ENCODE data around the gene OR2A7.
"Not testable (repeated sequence)": the region's sequence is repeated elsewhere in the genome, so short reads cannot be mapped to it uniquely, and the experiment has no call there.

OR2A7 gene

DNA sequence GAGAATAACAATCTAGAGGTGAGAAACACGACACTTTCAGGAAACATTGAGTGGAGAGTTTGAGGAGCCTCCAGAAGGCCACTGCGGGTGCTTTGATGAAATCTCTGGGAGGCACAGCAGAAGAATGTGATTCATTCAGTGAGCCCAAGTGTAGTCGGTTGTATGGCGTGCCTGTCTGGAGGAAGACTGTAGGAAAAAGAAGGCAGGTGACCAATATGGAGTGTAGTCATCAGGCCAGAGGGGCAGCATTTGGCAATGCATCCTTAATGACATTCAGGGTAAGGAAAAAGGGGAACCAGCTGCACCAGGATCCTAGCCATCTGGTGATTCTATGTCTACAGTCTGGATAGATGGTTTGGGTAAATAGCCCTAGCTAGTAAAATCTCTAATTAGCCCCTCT lies 12.3 kb downstream of the OR2A7 start:
- not testable (repeated sequence) for DNase-seq (ENCODE audit: low read depth, low spot score)

- DNase-seq (ENCODE audit: low read depth, low spot score) = not testable (repeated sequence)
Observed at GRCh38 chr7:144247674-144248330, 16.8 kb downstream of the OR2A7 start.

GRCh38 chr7:144246967-144247366 lies 17.6 kb downstream of the OR2A7 start:
- DNase-seq (ENCODE audit: low read depth, low spot score) = not testable (repeated sequence)

- not testable (repeated sequence) for DNase-seq (ENCODE audit: low read depth, low spot score)
Observed at GRCh38 chr7:144245372-144245771, 19.2 kb downstream of the OR2A7 start.

- DNase-seq (ENCODE audit: low read depth, low spot score) = not testable (repeated sequence)
Observed at GRCh38 chr7:144239365-144239764, 25.2 kb downstream of the OR2A7 start, which contains the start of gene OR2A42. Gene OR2A42 (minus strand): TSS chr7:144239605. CDS start chr7:144232843, 6,762 bp downstream.

GRCh38 chr7:144238530-144239082 lies 26.0 kb downstream of the OR2A7 start:
- peak; percentile 1 for DNase-seq (ENCODE audit: low read depth, low spot score)

DNA sequence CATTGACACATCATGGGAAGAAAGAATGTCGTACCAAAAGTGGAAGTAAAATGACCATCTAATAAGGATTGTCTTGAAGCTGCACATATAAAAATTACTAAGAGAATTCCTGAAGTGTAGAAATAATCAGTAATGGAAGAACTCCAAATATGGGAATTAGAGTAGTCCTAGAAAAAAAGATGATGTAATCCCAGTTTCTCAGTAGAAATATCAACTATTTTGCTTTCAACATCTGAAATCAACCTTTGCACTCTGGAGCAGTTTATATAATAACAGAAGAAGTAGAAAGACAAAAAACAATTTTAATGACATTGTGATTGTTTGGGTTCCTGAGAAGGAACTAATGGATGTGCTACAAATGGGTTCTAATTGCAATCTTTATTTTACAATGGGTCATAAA lies 31.6 kb downstream of the OR2A7 start:
- not testable (repeated sequence) for DNase-seq (ENCODE audit: low read depth, low spot score)

GRCh38 chr7:144231027-144231426 lies 33.6 kb downstream of the OR2A7 start:
- DNase-seq (ENCODE audit: low read depth, low spot score) = not testable (repeated sequence)

DNA sequence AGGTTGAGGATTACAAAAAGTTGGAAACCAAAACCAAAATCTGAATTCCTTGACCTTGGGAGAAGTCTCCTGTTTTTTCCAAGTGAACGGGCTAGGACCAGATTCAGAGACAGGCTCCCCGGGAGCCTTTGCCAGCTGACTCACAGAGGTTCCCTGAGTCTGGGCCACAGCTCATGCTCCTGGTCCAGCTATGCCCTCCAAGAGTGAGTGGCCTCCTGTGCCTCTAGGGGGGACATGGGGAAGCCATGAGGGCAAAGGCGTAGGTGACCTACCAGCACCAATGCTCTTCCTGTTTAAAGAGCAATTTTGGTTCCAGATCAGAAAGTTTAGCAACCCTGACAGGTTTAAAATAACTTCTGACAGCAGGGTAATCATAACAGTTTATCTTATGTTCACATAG lies 35.8 kb downstream of the OR2A7 start:
- not testable (repeated sequence) for DNase-seq (ENCODE audit: low read depth, low spot score)

DNA sequence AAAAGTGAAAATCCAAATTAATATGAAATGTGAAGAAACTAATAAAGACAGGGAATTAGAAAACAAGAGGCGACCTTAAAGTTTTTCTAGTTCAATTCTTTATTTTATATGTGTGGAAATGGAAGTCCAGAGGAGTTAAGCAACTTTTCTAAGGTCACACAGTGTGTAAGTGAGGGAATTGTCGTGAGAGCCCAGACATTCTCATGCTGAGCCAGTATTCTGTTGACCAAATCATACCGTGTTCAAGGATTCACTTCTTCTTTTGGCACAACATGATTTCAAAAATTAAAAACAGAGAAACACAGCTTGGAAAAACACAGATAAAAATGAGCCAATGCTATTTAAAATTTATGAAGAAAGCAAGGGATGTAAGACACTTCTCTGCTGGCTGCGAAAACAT lies 37.7 kb downstream of the OR2A7 start:
- not testable (repeated sequence) for DNase-seq (ENCODE audit: low read depth, low spot score)

DNA sequence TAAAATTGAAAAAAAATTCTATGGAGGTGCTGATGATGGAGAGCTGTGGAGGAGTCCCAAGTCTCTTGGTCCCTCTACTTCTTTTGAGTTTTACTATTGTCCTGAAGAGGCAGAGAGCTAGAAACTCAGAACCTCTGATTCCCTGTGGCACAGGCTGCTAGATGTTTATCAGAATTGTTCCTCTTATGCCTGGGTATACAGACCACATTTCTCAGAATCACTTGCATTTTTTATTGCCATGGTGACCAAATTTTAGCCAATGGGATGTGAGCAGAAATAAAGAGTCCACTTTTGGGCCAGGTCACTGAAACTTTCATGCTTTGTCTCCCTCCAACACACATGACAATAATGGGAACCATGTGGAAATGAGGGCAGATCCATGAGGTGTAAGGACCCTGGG lies 40.9 kb downstream of the OR2A7 start:
- DNase-seq (ENCODE audit: low read depth, low spot score) = not testable (repeated sequence)

GRCh38 chr7:144220531-144220930 lies 44.1 kb downstream of the OR2A7 start:
- DNase-seq (ENCODE audit: low read depth, low spot score) = not testable (repeated sequence)

DNA sequence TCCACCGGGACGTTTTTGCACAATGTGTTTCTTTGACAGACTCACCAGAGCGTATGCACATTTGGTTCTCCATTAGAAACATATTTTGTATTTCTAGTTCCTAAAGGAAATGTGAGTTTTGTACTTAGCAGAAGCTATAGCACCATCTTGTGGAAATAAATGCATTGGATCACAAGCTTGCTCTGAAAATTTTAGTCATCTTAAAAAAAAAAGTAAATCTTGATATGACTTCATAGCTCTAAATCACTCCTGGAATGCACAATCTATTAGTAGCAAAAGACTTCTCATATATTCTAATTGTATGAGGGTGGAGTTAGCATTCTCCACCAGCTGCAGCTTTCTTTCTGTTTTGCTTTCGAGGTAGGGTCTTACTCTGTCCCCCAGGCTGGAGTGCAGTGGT lies 45.4 kb downstream of the OR2A7 start:
- DNase-seq (ENCODE audit: low read depth, low spot score) = not testable (repeated sequence)

DNA sequence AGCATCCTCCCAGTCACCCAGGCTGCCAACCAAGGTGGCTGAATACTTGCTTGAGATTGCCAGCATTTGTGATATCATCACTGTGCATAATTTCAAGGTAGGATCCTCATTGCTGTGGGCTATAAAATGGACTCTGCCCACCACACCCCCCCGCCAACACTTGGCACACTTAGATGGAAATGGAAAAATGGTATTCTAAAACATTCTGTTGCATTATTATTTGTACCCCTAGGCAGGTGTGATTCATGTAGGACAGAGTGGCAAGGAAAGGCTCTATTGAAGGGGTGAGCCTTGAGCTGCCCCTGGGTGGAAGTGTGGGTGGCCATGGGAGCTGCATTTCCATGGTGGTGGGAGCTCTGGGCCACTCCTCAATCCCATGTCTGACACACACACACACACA lies 46.0 kb downstream of the OR2A7 start:
- not testable (repeated sequence) for DNase-seq (ENCODE audit: low read depth, low spot score)

GRCh38 chr7:144217200-144217599 lies 47.4 kb downstream of the OR2A7 start:
- DNase-seq (ENCODE audit: low read depth, low spot score) = not testable (repeated sequence)

Measured in ELF-1 (cell line).